Activated naive CD4-positive, alpha-beta T cell treated with anti-CD3 and anti-CD28 coated beads, Interleukin-2, amount 10 ng/mL, durations not matched to agents 7 days and 5 days (primary cell): ENCODE measurements around the gene MVP.

ENCODE experiments used
- CTCF ChIA-PET: fragments of 350-600 bp; sonication (Branson Sonifier 250); formaldehyde crosslinking; loops from one replicate; lab custom pipeline; 2021; ENCODE audit warnings: antibody characterized with exemption; lab: Charles Lee
- DNase-seq: peaks from one replicate; pipeline ENCODE4 v3.0.0-alpha.2; 2020
- H3K27ac Mint-ChIP-seq: one replicate; pipeline ENCODE4 v1.8.0; 2021; ENCODE audit warnings: mild to moderate bottlenecking, moderate library complexity, mixed read lengths
- H3K27me3 Mint-ChIP-seq: one replicate; pipeline ENCODE4 v1.8.0; 2021; ENCODE audit warnings: mild to moderate bottlenecking, mixed read lengths
- H3K36me3 Mint-ChIP-seq: one replicate; pipeline ENCODE4 v1.8.0; 2021; ENCODE audit warnings: mixed read lengths
- H3K4me1 Mint-ChIP-seq: one replicate; pipeline ENCODE4 v1.8.0; 2021; ENCODE audit warnings: mixed read lengths
- H3K4me3 Mint-ChIP-seq: one replicate; pipeline ENCODE4 v1.8.0; 2021; ENCODE audit warnings: mild to moderate bottlenecking, moderate library complexity, mixed read lengths
- H3K9me3 Mint-ChIP-seq: one replicate; pipeline ENCODE4 v1.8.0; 2021; ENCODE audit warnings: mixed read lengths

Gene MVP

DNA sequence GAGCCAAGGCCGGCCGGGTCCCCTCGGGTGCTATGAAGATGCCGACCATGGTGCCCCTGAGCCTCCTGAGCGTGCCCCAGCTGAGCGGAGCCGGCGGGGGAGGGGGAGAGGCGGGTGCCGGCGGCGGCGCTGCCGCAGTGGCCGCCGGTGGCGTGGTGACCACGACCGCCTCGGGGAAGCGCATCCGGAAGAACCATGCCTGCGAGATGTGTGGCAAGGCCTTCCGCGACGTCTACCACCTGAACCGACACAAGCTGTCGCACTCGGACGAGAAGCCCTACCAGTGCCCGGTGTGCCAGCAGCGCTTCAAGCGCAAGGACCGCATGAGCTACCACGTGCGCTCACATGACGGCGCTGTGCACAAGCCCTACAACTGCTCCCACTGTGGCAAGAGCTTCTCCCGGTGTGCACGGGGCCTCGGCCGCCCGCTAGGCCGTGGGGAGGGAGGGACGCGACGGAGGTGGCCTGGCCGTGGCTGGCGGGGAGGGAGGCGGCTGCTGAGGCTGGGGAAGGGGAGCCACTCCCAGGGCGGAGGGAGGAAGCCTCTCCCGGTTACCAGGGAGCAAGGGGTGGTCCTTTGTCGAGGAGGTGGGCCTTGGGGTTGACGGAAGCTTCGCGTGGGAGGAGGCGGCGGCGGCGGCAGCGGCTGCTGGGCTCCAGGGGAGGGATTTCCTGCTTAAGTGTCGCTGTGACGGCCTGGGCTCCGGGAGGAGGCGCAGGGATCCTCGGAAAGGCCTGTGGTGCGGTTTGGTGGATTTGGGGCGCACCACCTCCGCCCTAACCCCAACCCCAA lies 12.6 kb upstream of the MVP start:
- peak; percentile 92 for DNase-seq
- CTCF ChIA-PET, result interaction anchor here (0.7 to 3.7 kb wide), 10 partner anchors 12 to 166 kb away, joined by 3 to 59 read pairs (median 7); partner anchors contain the start of genes KIF22, MVP, PAGR1 and TAOK2
- Mint-ChIP-seq H3K4me3 (peak overlapping the region; percentile 97), H3K36me3 (peaks cover 57% of the 10 kb centered on the region), H3K27me3 (peaks cover 27% of the 10 kb centered on the region), H3K4me1 (peaks cover 65% of the 10 kb centered on the region), H3K9me3 (no peaks in the 10 kb centered on the region), H3K27ac (peak overlapping the region; percentile 98)

- Mint-ChIP-seq H3K27me3 (peaks cover 34% of the 10 kb centered on the region), H3K36me3 (peaks cover 50% of the 10 kb centered on the region), H3K4me1 (peaks cover 63% of the 10 kb centered on the region), H3K9me3 (no peaks in the 10 kb centered on the region), H3K4me3 (peak overlapping the region; percentile 97), H3K27ac (peak overlapping the region; percentile 98)
- DNase-seq, result peak; percentile 50
- CTCF ChIA-PET, result interaction anchor here (0.6 to 3.7 kb wide), 12 partner anchors 11 to 165 kb away, joined by 3 to 59 read pairs (median 6); partner anchors contain the start of genes KIF22, MVP, PAGR1 and TAOK2
These were observed 11.9 kb upstream of the MVP start for GRCh38 chr16:29808219-29808900.

DNA sequence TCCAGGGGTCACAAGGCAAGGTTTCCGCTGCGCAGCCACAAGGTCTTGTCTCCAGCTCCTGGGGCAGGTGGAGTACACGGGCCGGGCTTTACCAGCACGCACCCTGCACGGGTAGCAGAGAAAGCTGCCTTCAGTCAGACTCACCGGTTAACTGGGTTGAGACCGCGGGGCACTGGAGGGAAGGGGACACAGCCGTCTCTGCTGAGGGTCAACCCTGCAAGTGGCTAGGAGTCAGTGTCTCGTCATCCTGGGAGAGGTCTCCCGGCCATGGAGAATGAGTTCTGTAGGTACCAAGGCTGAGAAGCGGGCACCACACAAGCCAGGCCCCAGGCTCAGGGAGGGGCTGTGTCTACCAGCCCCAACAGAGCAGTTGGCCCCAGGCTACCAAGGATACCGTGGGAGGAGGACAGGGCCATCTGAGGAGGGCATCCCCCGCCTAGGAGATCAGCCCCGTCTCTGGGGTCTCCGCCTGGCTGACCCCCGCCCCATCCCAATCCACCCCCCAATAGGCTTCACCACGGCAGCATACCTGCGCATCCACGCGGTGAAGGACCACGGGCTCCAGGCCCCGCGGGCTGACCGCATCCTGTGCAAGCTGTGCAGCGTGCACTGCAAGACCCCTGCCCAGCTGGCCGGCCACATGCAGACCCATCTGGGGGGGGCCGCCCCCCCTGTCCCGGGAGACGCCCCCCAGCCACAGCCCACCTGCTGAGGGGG lies 11.1 kb upstream of the MVP start:
- CTCF ChIA-PET, result interaction anchor here (0.9 to 3.7 kb wide), 4 partner anchors 10 to 64 kb away, joined by 3 to 59 read pairs (median 19); partner anchors contain the start of genes KIF22, MVP and PAGR1
- H3K36me3 Mint-ChIP-seq, result peaks cover 43% of the 10 kb centered on the region
- DNase-seq, result no peak
- peak overlapping the region; percentile 98 for H3K27ac Mint-ChIP-seq
- no peaks in the 10 kb centered on the region for H3K9me3 Mint-ChIP-seq
- peaks cover 42% of the 10 kb centered on the region for H3K27me3 Mint-ChIP-seq
- H3K4me3 Mint-ChIP-seq, result peak overlapping the region; percentile 97
- peaks cover 60% of the 10 kb centered on the region for H3K4me1 Mint-ChIP-seq

DNA sequence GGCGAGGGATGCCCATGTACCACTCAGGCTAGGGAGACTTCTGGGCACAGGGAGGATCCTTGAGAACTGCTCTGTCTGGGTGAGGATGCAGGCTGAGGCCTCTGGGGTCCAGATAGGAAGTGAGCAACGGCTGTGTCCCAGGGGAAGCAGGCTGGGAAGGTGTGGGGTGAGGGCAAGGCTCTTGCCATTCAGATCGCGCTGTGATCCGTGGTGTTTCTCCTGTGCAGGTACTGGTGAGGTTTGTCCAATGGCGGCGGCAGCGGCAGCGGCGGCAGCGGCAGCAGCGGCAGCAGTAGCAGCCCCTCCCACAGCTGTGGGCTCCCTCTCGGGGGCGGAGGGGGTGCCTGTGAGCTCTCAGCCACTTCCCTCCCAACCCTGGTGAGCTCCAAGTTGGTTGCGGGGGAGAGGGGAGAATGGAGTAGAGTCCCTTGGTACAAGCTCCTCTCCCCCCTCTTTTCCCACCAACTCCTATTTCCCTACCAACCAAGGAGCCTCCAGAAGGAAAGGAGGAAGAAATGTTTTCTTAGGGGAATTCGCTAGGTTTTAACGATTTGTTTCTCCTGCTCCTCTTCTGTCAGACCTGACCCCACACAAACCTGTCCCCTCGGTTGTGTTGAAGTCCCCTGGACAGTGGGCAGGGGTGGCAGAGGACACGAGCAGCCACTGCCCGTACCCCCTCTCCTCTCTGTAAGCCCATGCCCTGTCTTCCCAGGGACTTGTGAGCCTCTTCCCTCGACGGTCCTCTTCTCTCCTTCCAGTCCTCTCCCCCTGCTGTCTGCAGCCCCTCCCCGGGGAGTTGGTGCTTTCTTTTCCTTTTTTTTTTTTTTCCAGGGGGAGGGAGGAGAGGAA lies 10.2 kb upstream of the MVP start:
- peak overlapping the region; percentile 77 for H3K4me3 Mint-ChIP-seq
- no peaks in the 10 kb centered on the region for H3K9me3 Mint-ChIP-seq
- peaks cover 63% of the 10 kb centered on the region for H3K4me1 Mint-ChIP-seq
- H3K27me3 Mint-ChIP-seq, result peaks cover 48% of the 10 kb centered on the region
- DNase-seq, result peak; percentile 59
- H3K36me3 Mint-ChIP-seq, result peaks cover 39% of the 10 kb centered on the region
- CTCF ChIA-PET, result no interaction called here
- H3K27ac Mint-ChIP-seq, result peak overlapping the region; percentile 81

DNA sequence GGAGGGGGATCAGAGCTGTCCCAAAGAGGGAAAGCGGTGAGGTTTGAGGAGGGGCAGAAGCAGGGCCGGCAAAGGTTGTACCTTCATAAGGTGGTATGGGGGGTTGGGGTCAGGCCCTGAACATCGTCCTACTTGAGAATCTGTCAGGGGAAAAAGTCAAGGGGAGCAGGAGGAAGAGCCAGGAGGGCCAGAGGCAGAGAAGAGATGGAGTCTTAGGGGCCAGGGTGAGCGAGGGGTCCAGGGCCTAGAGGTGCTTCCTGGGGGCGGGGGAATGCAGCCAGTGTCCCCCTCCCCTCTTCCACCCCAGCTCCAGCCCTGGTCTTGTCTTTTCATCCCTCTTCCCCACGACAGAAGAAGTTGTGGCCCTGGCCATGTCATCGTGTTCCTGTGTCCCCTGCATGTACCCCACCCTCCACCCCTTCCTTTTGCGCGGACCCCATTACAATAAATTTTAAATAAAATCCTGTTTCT lies 9.5 kb upstream of the MVP start:
- DNase-seq, result no peak
- peaks cover 36% of the 10 kb centered on the region for H3K36me3 Mint-ChIP-seq
- H3K4me3 Mint-ChIP-seq, result peak overlapping the region; percentile 77
- H3K9me3 Mint-ChIP-seq, result no peaks in the 10 kb centered on the region
- H3K27me3 Mint-ChIP-seq, result peaks cover 54% of the 10 kb centered on the region
- H3K4me1 Mint-ChIP-seq, result peaks cover 66% of the 10 kb centered on the region
- CTCF ChIA-PET, result no interaction called here
- H3K27ac Mint-ChIP-seq, result peak overlapping the region; percentile 75

- peaks cover 67% of the 10 kb centered on the region for H3K4me1 Mint-ChIP-seq
- CTCF ChIA-PET, result interaction anchor here (1.6 kb wide), 1 partner anchor 37 kb away, joined by 6 read pairs; no protein-coding TSS in a partner anchor
- DNase-seq, result peak; percentile 85
- H3K4me3 Mint-ChIP-seq, result peak overlapping the region; percentile 77
- no peaks in the 10 kb centered on the region for H3K9me3 Mint-ChIP-seq
- peaks cover 36% of the 10 kb centered on the region for H3K36me3 Mint-ChIP-seq
- H3K27ac Mint-ChIP-seq, result peak overlapping the region; percentile 75
- H3K27me3 Mint-ChIP-seq, result peaks cover 54% of the 10 kb centered on the region
These were observed 8.9 kb upstream of the MVP start for GRCh38 chr16:29811170-29811895.

GRCh38 chr16:29811896-29812665 lies 8.2 kb upstream of the MVP start, which contains the start of gene PRRT2:
PRRT2 (plus strand) TSS chr16:29812193; CDS start chr16:29813055, 862 bp downstream.
- H3K27ac Mint-ChIP-seq, result peak within 1 kb of the TSS; percentile 75
- peaks cover 70% of the 10 kb centered on the region for H3K4me1 Mint-ChIP-seq
- H3K4me3 Mint-ChIP-seq, result peak within 1 kb of the TSS; percentile 77
- peaks cover 40% of the 10 kb centered on the region for H3K36me3 Mint-ChIP-seq
- CTCF ChIA-PET, result interaction anchor here (1.6 kb wide), 1 partner anchor 36 kb away, joined by 6 read pairs; no protein-coding TSS in a partner anchor
- peak; percentile 72 for DNase-seq
- H3K9me3 Mint-ChIP-seq, result no peaks in the 10 kb centered on the region
- H3K27me3 Mint-ChIP-seq, result peaks cover 54% of the 10 kb centered on the region

DNA sequence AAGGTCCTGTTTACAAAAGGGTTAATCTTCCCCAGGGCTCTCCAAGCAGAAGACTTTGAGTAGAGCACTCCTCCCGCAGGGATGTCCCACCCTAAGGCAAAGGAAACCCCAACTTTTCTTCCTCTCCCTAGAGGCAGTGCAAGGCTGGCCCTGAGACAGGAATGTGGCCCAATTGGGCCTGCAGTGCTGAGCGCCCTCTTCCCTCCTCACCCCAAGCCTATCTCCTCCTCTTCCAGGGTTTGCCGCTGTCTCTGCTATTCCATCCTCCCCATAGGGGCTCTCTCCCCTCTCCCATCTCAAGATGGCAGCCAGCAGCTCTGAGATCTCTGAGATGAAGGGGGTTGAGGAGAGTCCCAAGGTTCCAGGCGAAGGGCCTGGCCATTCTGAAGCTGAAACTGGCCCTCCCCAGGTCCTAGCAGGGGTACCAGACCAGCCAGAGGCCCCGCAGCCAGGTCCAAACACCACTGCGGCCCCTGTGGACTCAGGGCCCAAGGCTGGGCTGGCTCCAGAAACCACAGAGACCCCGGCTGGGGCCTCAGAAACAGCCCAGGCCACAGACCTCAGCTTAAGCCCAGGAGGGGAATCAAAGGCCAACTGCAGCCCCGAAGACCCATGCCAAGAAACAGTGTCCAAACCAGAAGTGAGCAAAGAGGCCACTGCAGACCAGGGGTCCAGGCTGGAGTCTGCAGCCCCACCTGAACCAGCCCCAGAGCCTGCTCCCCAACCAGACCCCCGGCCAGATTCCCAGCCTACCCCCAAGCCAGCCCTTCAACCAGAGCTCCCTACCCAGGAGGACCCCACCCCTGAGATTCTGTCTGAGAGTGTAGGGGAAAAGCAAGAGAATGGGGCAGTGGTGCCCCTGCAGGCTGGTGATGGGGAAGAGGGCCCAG lies 7.3 kb upstream of the MVP start:
- no peaks in the 10 kb centered on the region for H3K9me3 Mint-ChIP-seq
- CTCF ChIA-PET, result interaction anchor here (1.4 to 1.6 kb wide), 3 partner anchors 22 to 36 kb away, joined by 4 to 6 read pairs (median 6); partner anchors contain the start of gene KIF22
- peak overlapping the region; percentile 77 for H3K4me3 Mint-ChIP-seq
- H3K36me3 Mint-ChIP-seq, result peaks cover 37% of the 10 kb centered on the region
- no peak overlapping the region for H3K27ac Mint-ChIP-seq
- H3K4me1 Mint-ChIP-seq, result peaks cover 74% of the 10 kb centered on the region
- H3K27me3 Mint-ChIP-seq, result peaks cover 54% of the 10 kb centered on the region
- DNase-seq, result no peak

DNA sequence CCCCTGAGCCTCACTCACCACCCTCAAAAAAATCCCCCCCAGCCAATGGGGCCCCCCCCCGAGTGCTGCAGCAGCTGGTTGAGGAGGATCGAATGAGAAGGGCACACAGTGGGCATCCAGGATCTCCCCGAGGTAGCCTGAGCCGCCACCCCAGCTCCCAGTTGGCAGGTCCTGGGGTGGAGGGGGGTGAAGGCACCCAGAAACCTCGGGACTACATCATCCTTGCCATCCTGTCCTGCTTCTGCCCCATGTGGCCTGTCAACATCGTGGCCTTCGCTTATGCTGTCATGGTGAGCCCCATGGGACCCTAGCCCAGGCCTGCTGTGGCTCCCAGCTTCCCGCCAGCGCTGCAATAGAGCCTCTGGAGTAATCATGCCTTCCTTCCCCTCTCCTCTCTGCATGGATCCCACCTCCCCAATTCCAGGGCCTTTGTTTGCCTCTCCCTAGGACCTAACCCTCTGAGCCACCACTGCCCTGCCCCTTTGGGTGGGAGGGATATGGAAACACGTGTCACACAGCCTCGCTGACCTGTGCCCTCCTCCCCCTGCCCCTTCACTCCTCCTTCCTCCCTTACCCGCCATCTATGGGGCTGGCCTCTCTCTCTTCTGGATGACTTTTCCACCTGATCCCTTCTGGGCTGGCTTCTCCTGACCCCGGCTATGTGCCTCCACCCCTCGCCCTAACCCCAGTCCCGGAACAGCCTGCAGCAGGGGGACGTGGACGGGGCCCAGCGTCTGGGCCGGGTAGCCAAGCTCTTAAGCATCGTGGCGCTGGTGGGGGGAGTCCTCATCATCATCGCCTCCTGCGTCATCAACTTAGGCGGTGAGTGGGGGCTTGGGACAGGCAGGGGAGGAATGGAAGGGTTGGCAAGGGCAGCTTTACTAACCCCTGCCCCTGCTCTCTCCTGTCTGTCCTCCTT lies 6.4 kb upstream of the MVP start:
- Mint-ChIP-seq H3K9me3 (no peaks in the 10 kb centered on the region), H3K4me3 (peak overlapping the region; percentile 41), H3K36me3 (peaks cover 37% of the 10 kb centered on the region), H3K27me3 (peaks cover 54% of the 10 kb centered on the region), H3K27ac (peak overlapping the region; percentile 13), H3K4me1 (peaks cover 74% of the 10 kb centered on the region)
- CTCF ChIA-PET, result interaction anchor here (1.4 to 1.5 kb wide), 2 partner anchors 23 to 35 kb away, joined by 4 to 6 read pairs; partner anchors contain the start of gene KIF22
- no peak for DNase-seq

DNA sequence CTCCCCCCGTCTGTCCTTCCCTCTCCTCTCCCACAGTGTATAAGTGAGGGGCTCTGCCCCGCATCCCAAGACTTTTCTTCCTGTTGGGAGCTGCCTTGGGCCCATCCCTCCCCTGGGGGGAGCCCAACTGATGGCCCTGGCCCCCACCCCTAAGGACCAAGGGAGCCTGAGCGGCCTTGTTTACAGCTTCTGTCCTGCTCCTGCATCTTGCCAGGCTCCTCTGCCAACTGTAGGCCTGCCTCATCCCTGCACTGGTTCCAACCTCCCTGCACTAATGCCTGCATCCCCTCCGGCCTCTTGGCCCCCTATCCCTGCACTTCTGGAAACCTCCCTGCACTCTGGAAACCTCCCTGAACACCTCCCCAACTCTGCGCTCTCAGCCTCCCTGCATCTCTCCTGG lies 5.7 kb upstream of the MVP start:
- Mint-ChIP-seq H3K4me3 (peak overlapping the region; percentile 84), H3K36me3 (peaks cover 40% of the 10 kb centered on the region), H3K4me1 (peaks cover 77% of the 10 kb centered on the region), H3K27me3 (peaks cover 54% of the 10 kb centered on the region), H3K27ac (peak overlapping the region; percentile 94), H3K9me3 (no peaks in the 10 kb centered on the region)
- DNase-seq, result no peak
- CTCF ChIA-PET, result interaction anchor here (1.4 to 9.2 kb wide), 3 partner anchors 24 to 34 kb away, joined by 4 to 103 read pairs (median 6); partner anchors contain the start of gene KIF22
